ENCODE measurements around the gene TFAM.
A peak's percentile ranks its signal among the peaks of the same experiment; 100 is the strongest.

GRCh38 chr10:58384999-58385783 lies at the start of gene TFAM:
- TF ChIP-seq, protein P1, sequence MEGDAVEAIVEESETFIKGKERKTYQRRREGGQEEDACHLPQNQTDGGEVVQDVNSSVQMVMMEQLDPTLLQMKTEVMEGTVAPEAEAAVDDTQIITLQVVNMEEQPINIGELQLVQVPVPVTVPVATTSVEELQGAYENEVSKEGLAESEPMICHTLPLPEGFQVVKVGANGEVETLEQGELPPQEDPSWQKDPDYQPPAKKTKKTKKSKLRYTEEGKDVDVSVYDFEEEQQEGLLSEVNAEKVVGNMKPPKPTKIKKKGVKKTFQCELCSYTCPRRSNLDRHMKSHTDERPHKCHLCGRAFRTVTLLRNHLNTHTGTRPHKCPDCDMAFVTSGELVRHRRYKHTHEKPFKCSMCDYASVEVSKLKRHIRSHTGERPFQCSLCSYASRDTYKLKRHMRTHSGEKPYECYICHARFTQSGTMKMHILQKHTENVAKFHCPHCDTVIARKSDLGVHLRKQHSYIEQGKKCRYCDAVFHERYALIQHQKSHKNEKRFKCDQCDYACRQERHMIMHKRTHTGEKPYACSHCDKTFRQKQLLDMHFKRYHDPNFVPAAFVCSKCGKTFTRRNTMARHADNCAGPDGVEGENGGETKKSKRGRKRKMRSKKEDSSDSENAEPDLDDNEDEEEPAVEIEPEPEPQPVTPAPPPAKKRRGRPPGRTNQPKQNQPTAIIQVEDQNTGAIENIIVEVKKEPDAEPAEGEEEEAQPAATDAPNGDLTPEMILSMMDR (IDR thresholded peaks at IDR 0.05) = peak; percentile 44 to 81 (median 56)
- TF ChIP-seq POLR2A (IDR thresholded peaks at IDR 0.05) = peak in 3 of 4 donors; percentile 67 to 86 (median 71)

Measured in upper lobe of left lung (tissue), 4 donors.